Epidermal melanocyte (primary cell): ENCODE data around the gene GRAMD1C.
"Not testable (repeated sequence)": the region's sequence is repeated elsewhere in the genome, so short reads cannot be mapped to it uniquely, and the experiment has no call there.

Experiments
- DNase-seq: peaks from one replicate; pipeline ENCODE4 v3.0.0; 2011; ENCODE audit warnings: low spot score; ENCODE audit not compliant: insufficient read length

Gene GRAMD1C

DNA sequence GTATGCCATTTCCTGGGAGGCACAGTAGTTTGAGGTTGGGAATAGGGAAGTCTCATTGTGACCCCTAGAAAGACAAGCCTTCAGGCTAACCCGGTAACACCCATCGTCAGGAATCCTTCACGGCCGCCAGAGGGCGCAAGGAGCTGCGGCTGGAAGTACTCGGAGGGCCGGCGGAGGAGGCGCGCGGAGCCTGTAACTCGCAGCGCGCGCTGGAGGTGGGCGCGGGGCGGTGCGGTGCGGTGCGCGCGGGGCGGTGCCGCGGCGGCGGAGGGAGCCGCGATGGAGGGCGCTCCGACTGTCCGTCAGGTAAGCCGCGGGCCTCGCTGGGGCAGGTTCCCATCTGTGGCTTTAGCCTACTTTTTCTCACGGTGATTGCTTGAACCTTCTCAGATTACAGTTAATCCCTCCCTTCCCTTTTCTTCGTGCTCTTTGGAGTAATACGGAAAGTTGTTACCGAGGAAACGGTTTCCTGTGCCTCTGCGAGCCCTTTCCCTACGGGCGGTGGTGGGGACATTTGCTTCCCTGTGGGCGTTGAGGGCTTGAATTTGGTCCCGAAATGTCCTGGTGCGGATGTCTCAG is at the start of gene GRAMD1C:
Gene GRAMD1C (plus strand): TSS at position 158 of the 579 bp plus-strand sequence. CDS start 122 bp downstream, at position 280.
- peak; percentile 80 for DNase-seq

DNA sequence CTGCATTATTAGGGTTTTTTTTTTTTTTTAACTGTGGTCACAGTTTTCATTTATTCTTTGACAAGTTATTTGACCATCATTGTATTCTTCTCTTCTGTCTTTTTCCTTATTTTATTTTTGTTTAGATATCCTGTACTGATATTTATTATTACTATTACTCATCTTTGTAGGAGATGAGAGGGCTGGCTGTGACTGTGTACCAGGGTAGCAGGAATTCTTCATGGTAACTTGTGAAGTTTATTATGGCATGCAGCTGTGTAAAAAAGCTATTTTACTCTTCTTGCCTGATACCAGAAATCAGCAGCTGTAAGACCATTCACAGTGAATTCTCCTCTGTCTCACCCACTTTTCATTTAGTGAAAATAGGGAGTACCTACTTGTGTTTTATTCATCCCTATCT is 47.2 kb upstream of the GRAMD1C start:
- no peak for DNase-seq

DNA sequence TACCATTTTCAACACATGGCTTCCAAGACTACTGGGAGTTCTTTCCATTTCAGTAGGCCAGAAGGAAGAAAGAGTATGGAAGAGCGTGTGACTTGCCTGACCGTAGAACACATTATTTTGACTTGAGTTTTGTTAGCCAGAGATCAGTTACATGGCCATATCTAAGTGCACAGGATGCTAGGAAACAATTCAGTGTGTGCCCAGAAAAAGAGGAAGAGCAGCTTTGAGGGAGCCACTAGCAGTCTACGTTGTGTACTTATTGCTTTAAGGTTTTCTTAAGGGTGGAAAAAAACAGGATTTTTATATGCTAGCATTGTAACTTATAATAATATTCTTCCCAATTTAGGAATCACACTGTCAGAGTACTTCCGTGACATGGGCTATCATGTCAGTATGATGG is 44.1 kb upstream of the GRAMD1C start:
- no peak for DNase-seq

- no peak for DNase-seq
Measured at GRCh38 chr3:113795693-113796092, 42.9 kb upstream of the GRAMD1C start.

DNA sequence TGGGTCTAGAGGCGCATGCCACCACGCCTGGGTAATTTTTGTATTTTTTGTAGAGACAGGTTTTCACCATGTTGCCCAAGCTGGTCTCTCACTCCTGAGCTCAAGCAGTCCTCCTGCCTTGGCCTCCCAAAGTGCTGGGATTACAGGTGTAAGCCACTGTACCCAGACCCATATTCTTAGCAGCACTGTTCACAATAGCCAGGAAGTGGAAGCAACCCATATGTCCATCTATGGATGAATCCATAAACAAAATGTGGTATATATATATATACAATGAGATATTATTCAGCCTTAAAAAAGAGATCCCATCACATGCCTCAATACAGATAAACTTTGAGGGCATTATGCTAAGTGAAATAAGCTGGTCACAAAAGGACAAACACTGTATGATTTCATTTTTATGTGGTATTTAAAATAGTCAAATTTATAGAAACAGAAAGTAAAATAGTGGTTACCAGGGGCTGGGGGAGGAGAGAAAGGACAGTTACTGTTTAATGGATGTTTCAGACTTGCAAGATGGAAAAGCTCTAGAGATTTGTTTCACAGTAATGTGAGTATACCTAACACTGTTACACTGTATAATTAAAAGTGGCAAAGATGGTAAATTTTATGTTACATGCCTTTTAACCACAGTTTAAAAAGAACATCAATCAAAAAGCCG is 35.7 kb upstream of the GRAMD1C start:
- DNase-seq = no peak

GRCh38 chr3:113804661-113805060 is 33.9 kb upstream of the GRAMD1C start:
- DNase-seq = no peak

- DNase-seq = no peak
Measured at GRCh38 chr3:113805249-113805648, 33.3 kb upstream of the GRAMD1C start.

- DNase-seq = no peak
Measured at GRCh38 chr3:113812854-113813253, 25.7 kb upstream of the GRAMD1C start.

DNA sequence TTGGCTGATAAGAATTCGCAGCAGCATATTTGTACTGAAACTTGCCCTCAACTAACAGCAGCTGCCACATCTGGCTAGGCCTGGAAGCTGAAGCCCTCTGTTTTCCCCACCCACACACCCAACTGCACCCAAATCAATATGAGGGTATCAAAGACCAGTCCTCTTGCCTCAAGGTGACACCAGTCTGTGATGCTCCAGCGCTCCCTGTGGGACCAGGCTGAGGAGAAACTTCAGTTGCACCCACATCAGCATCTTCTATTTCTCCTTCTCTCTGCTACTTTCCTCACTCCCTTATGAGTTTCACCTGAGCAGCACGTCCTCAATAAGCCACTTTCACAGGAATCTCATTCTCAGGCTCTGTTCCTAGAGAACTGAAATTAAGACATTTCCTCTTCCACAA is 18.7 kb upstream of the GRAMD1C start:
- DNase-seq = no peak

DNA sequence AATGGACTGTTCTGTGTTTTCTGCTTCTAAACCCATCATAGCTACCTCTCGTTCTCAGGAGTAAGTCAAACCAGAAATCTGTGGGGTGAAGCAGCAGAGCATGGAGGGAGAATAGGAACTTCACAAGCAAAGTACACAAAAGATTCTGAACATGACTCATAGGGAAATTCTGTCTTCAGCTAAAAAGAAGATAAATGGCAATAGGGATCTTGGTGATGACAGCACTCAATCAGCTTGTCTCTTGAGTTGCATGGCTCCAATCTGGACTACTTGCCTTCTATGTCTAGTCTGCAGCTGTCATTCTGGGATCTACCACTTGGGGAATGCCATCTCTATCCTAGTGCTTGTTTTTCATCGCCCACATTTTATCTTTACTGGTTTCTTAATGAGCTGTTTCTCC is 13.5 kb upstream of the GRAMD1C start:
- no peak for DNase-seq

- no peak for DNase-seq
Measured at GRCh38 chr3:113828600-113828999, 10.0 kb upstream of the GRAMD1C start.

DNA sequence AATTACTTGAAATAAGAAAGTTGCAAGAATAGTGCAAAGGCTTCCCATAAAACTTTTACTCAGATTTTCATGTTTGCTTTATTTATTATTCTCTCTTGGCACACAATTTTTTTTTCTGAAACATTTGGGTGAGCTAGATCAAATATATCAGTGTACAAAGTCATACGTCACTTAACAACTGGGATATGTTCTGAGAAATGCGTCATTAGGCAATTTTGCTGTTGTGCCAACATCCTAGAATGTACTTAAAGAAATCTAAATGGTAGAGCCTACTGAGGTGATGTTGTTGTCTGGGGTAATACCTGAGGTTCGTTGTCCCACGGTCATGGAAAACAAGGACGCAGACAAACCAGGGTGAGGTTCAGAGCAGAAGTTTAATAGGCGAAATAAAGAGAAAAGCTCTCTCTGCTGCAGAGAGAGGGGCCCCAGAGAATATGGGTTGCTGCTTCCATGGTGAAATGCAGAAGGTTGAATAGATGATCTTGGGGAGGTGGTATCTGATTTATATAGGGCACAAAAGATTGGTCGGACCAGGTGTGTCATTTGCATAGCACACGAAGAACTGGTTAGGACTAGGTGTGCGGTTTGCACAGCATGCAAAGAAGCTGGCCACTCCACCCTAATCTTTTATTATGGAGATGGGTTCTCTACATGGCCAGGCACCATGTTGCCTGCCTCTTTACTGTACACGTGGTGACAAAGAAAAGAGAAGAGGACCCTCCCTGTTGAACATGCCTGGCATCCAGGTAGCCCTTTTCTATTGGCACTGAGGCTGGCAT is 8.8 kb upstream of the GRAMD1C start:
- no peak for DNase-seq

GRCh38 chr3:113831103-113831355 is 7.6 kb upstream of the GRAMD1C start:
- DNase-seq = no peak

- no peak for DNase-seq
Measured at GRCh38 chr3:113832477-113833164, 6.0 kb upstream of the GRAMD1C start.

- no peak for DNase-seq
Measured at GRCh38 chr3:113834983-113835382, 3.6 kb upstream of the GRAMD1C start.

DNA sequence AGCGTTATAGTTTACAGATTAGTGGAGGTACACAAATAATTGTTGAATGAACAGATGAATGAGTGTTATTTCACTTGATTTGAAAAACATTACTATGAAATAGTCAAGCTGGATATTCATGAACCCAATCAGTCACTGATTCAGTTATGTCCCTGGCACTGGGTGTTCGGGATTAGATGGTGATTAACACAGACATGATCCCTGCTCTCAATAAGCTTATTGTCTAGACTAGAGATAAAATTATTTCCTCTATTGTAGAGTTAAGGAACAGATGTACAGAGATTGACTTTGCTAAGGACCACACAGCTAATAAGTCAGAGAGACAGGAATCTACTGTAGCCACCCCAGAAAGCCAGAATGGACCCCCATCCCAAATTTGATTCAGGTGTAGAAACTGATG is 963 bp downstream of the GRAMD1C start:
- no peak for DNase-seq

GRCh38 chr3:113844622-113845222 is 6.1 kb downstream of the GRAMD1C start:
- DNase-seq = no peak

GRCh38 chr3:113847247-113847646 is 8.7 kb downstream of the GRAMD1C start:
- no peak for DNase-seq

GRCh38 chr3:113847664-113848461 is 9.3 kb downstream of the GRAMD1C start:
- DNase-seq = no peak

DNA sequence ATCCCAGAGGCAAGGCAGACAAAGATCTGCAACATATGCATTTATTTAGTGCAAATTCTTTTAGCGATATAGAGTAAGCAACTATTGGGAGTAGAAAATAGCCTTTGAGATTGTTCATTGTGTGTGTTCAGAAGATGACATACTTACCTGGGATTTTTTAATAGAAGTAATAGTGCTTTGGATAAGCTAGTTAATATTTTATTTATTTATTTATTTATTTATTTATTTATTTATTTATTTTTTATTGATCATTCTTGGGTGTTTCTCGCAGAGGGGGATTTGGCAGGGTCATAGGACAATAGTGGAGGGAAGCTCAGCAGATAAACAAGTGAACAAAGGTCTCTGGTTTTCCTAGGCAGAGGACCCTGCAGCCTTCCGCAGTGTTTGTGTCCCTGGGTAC is 10.5 kb downstream of the GRAMD1C start:
- not testable (repeated sequence) for DNase-seq

GRCh38 chr3:113849841-113850240 is 11.3 kb downstream of the GRAMD1C start:
- not testable (repeated sequence) for DNase-seq
